HCT116 (cell line): ENCODE measurements around the gene SLC24A3. TPM values are rescaled to one million over a fixed set of nuclear protein-coding genes. Genes with fewer than 3 reads are reported as not detected.

ENCODE experiments used
- ATAC-seq: fragments of 200-7000 bp; cut with Tn5 transposase; 2 replicates; pipeline ENCODE4 v1.9.1; 2020; ENCODE audit warnings: mild to moderate bottlenecking, moderate library complexity
- BruUV-seq: library from RNA; stranded (reverse); fragments of 400-500 nt; replicated peaks from 2 replicates; lab custom pipeline; 2021; lab: Mats Ljungman, UMichigan
- CTCF ChIA-PET: fragments of 300-600 bp; sonication (Branson Sonifier 250); formaldehyde crosslinking; loops from one replicate; lab custom pipeline; 2021; ENCODE audit warnings: antibody characterized with exemption; lab: Charles Lee
- POLR2A ChIA-PET: fragments of 300-600, 350-600 bp; sonication (Branson Sonifier 250); formaldehyde crosslinking; loops from one replicate; lab custom pipeline; 2021; ENCODE audit warnings: antibody characterized with exemption; lab: Charles Lee
- RAD21 ChIA-PET, 2 experiments: fragments of 300-600 bp; sonication (Branson Sonifier 250); formaldehyde crosslinking; loops; one replicate each; lab custom pipeline; 2023; ENCODE audit warnings: low total read pairs in 2 of 2; ENCODE audit not compliant: uncharacterized antibody in 2 of 2, unreplicated experiment in 2 of 2, low non-redundant PET in 1 of 2; lab: Charles Lee
- DNase-seq: peaks from one replicate; pipeline ENCODE4 v3.0.0-alpha.2; 2010; ENCODE audit warnings: low read depth, low spot score
- H2AFZ ChIP-seq: fragments of 200-600 bp; shearing (Covaris generic), sonication (generic); 2 replicates; pipeline ENCODE4 v1.6.1; 2017; ENCODE audit warnings: low read depth, mixed run types, mixed read lengths, antibody characterized with exemption, low read length; ENCODE audit not compliant: poor library complexity, severe bottlenecking
- H3K27ac ChIP-seq: 2 replicates; pipeline ENCODE4 v1.5.1; 2012; ENCODE audit warnings: low read depth, low read length
- H3K27me3 ChIP-seq: fragments of 200-600 bp; sonication (generic); 2 replicates; pipeline ENCODE4 v1.6.1; 2016; ENCODE audit warnings: mixed run types, low read length, mixed read lengths; ENCODE audit not compliant: insufficient read depth
- H3K36me3 ChIP-seq, 2 experiments: fragments of 200-500 bp in 1 of 2; fragments of 200-600 bp in 1 of 2; sonication (Bioruptor generic) in 1 of 2; sonication (generic) in 1 of 2; 2 replicates each; pipeline versions ENCODE4 v1.5.1 to v1.6.1; 2014 to 2016; ENCODE audit warnings: low read length in 2 of 2, inconsistent platforms in 1 of 2, mixed read lengths in 1 of 2, mixed run types in 1 of 2; ENCODE audit not compliant: insufficient read depth in 2 of 2, control insufficient read depth in 1 of 2
- H3K4me1 ChIP-seq, 2 experiments: fragments of 200-600 bp in 1 of 2; sonication (generic) in 1 of 2; 2 replicates each; pipeline versions ENCODE4 v1.5.1 to v1.6.1; 2012 to 2017; ENCODE audit warnings: low read length in 2 of 2, inconsistent platforms in 1 of 2, mild to moderate bottlenecking in 1 of 2, mixed read lengths in 1 of 2, mixed run types in 1 of 2, moderate library complexity in 1 of 2; ENCODE audit not compliant: insufficient read depth in 2 of 2, control insufficient read depth in 1 of 2
- H3K4me2 ChIP-seq: fragments of 200-600 bp; sonication (generic); 2 replicates; pipeline ENCODE4 v1.6.1; 2017; ENCODE audit warnings: mixed run types, low read length, mixed read lengths
- H3K4me3 ChIP-seq, 2 experiments: fragments of 200-600 bp in 1 of 2; sonication (generic) in 1 of 2; replicated peaks in 1 of 2; 2 replicates each; pipeline ENCODE4 v1.5.1; 2011 to 2016; ENCODE audit warnings: low read length in 2 of 2, control low read depth in 1 of 2, low read depth in 1 of 2, mild to moderate bottlenecking in 1 of 2, mixed read lengths in 1 of 2, mixed run types in 1 of 2
- H3K79me2 ChIP-seq: fragments of 200-600 bp; sonication (generic); 2 replicates; pipeline ENCODE4 v1.6.1; 2017; ENCODE audit warnings: mild to moderate bottlenecking, mixed run types, low read length, moderate library complexity, mixed read lengths; ENCODE audit not compliant: insufficient read depth
- H3K9ac ChIP-seq: fragments of 200-600 bp; sonication (generic); 2 replicates; pipeline ENCODE4 v1.6.1; 2016; ENCODE audit warnings: low read length, mixed read lengths
- H3K9me2 ChIP-seq: fragments of 200-600 bp; sonication (generic), shearing (Covaris generic); 2 replicates; pipeline ENCODE4 v1.6.1; 2017; ENCODE audit warnings: mixed run types, mild to moderate bottlenecking, moderate library complexity; ENCODE audit not compliant: insufficient read depth
- H3K9me3 ChIP-seq, 2 experiments: fragments of 200-500 bp in 1 of 2; fragments of 200-600 bp in 1 of 2; sonication (Bioruptor generic) in 1 of 2; sonication (generic) in 1 of 2; 2 replicates each; pipeline ENCODE4 v1.6.1; 2014 to 2017; ENCODE audit warnings: low read length in 2 of 2, mixed read lengths in 2 of 2, inconsistent platforms in 1 of 2, low read depth in 1 of 2, mild to moderate bottlenecking in 1 of 2, mixed run types in 1 of 2, moderate library complexity in 1 of 2; ENCODE audit not compliant: control insufficient read depth in 1 of 2, insufficient read depth in 1 of 2
- H4K20me1 ChIP-seq: fragments of 200-600 bp; sonication (generic), shearing (Covaris generic); 2 replicates; pipeline ENCODE4 v1.6.1; 2017; ENCODE audit warnings: mixed run types, mild to moderate bottlenecking, moderate library complexity; ENCODE audit not compliant: insufficient read depth
- ATF3 ChIP-seq: IDR thresholded peaks from 2 replicates; pipeline ENCODE4 v1.6.1; 2012
- EGR1 ChIP-seq: IDR thresholded peaks from 2 replicates; pipeline ENCODE4 v1.6.1; 2012; ENCODE audit warnings: low read depth
- ZBTB33 ChIP-seq: IDR thresholded peaks from 2 replicates; pipeline ENCODE4 v1.6.1; 2011; ENCODE audit warnings: mild to moderate bottlenecking, low read length, moderate library complexity; ENCODE audit not compliant: insufficient replicate concordance; ENCODE audit errors: extremely low read depth
- ZFX ChIP-seq: fragments of 450-650 bp; IDR thresholded peaks from 2 replicates; pipeline ENCODE4 v1.6.1; 2017
- intact Hi-C: fragments of 100-400 bp; cut with micrococcal nuclease; formaldehyde crosslinking; loops from 2 replicates; pipeline ENCODE4 v1.10.0; 2022
- total RNA-seq: library from RNA; stranded (reverse); gene quantifications from one replicate; pipeline ENCODE4 v1.2.1, GENCODE V29; 2021; ENCODE audit not compliant: unreplicated experiment

Gene SLC24A3
- total RNA-seq, 1 experiment from 2014 or later = not detected

GRCh38 chr20:19671374-19671773 lies 458.9 kb downstream of the SLC24A3 start:
- H3K4me1 ChIP-seq = no peaks in the 10 kb centered on the region
- no peaks in the 10 kb centered on the region for H3K36me3 ChIP-seq
- ChIA-PET RAD21 (no interaction called here), POLR2A (no interaction called here), CTCF (no interaction called here)
- H3K9me2 ChIP-seq = no peaks in the 10 kb centered on the region
- H2AFZ ChIP-seq = no peak overlapping the region
- ATAC-seq (no peak), DNase-seq (no peak)
- no peaks in the 10 kb centered on the region for H3K9me3 ChIP-seq
- no peak for TF ChIP-seq ZBTB33
- intact Hi-C loops = no loop called here
- H3K9ac ChIP-seq = no peak overlapping the region
- no peaks in the 10 kb centered on the region for H4K20me1 ChIP-seq
- no peak overlapping the region for H3K4me2 ChIP-seq
- no peaks in the 10 kb centered on the region for H3K79me2 ChIP-seq
- no peak overlapping the region for H3K27ac ChIP-seq
- BruUV-seq = no TSS peak
- peaks cover 14% of the 10 kb centered on the region; the same call in 1 of the 2 replicates for H3K27me3 ChIP-seq
- H3K4me3 ChIP-seq = no peak overlapping the region

GRCh38 chr20:19672498-19672897 lies 460.1 kb downstream of the SLC24A3 start:
- CTCF ChIA-PET = no interaction called here
- Histone ChIP-seq H3K27me3 (peaks cover 14% of the 10 kb centered on the region; the same call in 1 of the 2 replicates), H3K27ac (no peak overlapping the region), H3K9ac (no peak overlapping the region), H2AFZ (no peak overlapping the region), H3K9me3 (no peaks in the 10 kb centered on the region), H3K4me1 (no peaks in the 10 kb centered on the region), H3K36me3 (no peaks in the 10 kb centered on the region), H3K9me2 (no peaks in the 10 kb centered on the region), H4K20me1 (no peaks in the 10 kb centered on the region), H3K79me2 (no peaks in the 10 kb centered on the region), H3K4me2 (no peak overlapping the region), H3K4me3 (no peak overlapping the region)
- no peak for ATAC-seq
- TF ChIP-seq ATF3 (no peak), ZFX (no peak), EGR1 (no peak)
- intact Hi-C loops = no loop called here
- DNase-seq = no peak
- BruUV-seq = no TSS peak
- POLR2A ChIA-PET = no interaction called here
- RAD21 ChIA-PET = no interaction called here
